Ectodermal cell (in vitro differentiated cells): ENCODE data around the gene SLC6A16.
"Not testable (repeated sequence)": the region's sequence is repeated elsewhere in the genome, so short reads cannot be mapped to it uniquely, and the experiment has no call there.

Experiments used
- H3K27ac ChIP-seq: 2 replicates; pipeline ENCODE4 v1.7.0; 2013; ENCODE audit warnings: mild to moderate bottlenecking, low read depth, low read length; ENCODE audit not compliant: insufficient read depth, poor library complexity, severe bottlenecking
- H3K27me3 ChIP-seq: 2 replicates; pipeline ENCODE4 v1.7.0; 2013; ENCODE audit warnings: mild to moderate bottlenecking, low read length; ENCODE audit not compliant: insufficient read depth, control insufficient read depth, poor library complexity, severe bottlenecking
- H3K36me3 ChIP-seq: one replicate; pipeline ENCODE4 v1.7.0; 2013; ENCODE audit warnings: low read length; ENCODE audit not compliant: control insufficient read depth, insufficient read depth
- H3K4me1 ChIP-seq: one replicate; pipeline ENCODE4 v1.7.0; 2013; ENCODE audit warnings: low read length; ENCODE audit not compliant: control insufficient read depth, insufficient read depth
- H3K4me3 ChIP-seq: 2 replicates; pipeline ENCODE4 v1.7.0; 2013; ENCODE audit warnings: low read depth, low read length, control low read depth; ENCODE audit not compliant: insufficient read depth
- H3K9me3 ChIP-seq: 2 replicates; pipeline ENCODE4 v1.7.0; 2013; ENCODE audit warnings: mild to moderate bottlenecking, low read length, moderate library complexity; ENCODE audit not compliant: control insufficient read depth
- WGBS, 2 experiments: methylation state at CpG; one replicate each; pipeline ENCODE4 v1.1.7; 2013; ENCODE audit warnings: missing lambda C conversion rate in 2 of 2; 5-methylcytosine and 5-hydroxymethylcytosine counted together

SLC6A16 gene

GRCh38 chr19:49272204-49272603, 52.8 kb downstream of the SLC6A16 start:
- WGBS, 2 experiments = 94 to 100% methylated on average over 4 of the region's 4 CpGs
- Histone ChIP-seq H3K4me3 (no peak overlapping the region), H3K36me3 (no peaks in the 10 kb centered on the region), H3K27me3 (no peaks in the 10 kb centered on the region), H3K4me1 (no peaks in the 10 kb centered on the region), H3K9me3 (no peaks in the 10 kb centered on the region), H3K27ac (no peak overlapping the region)

- H3K27me3 ChIP-seq = no peaks in the 10 kb centered on the region
- H3K4me1 ChIP-seq = no peaks in the 10 kb centered on the region
- H3K4me3 ChIP-seq = no peak overlapping the region
- H3K27ac ChIP-seq = no peak overlapping the region
- WGBS, 2 experiments = 82 to 85% methylated on average over 3 to 4 of the region's 4 CpGs
- no peaks in the 10 kb centered on the region for H3K9me3 ChIP-seq
- no peaks in the 10 kb centered on the region for H3K36me3 ChIP-seq
These were observed 53.8 kb downstream of the SLC6A16 start for GRCh38 chr19:49271080-49271753.

- not testable (repeated sequence) for H3K27ac ChIP-seq, H3K4me1 ChIP-seq, H3K9me3 ChIP-seq, H3K4me3 ChIP-seq, H3K27me3 ChIP-seq, H3K36me3 ChIP-seq
- WGBS, 2 experiments = 44 to 45% methylated on average over 12 of the region's 12 CpGs
These were observed 58.6 kb downstream of the SLC6A16 start for GRCh38 chr19:49266409-49266808.

- WGBS, 2 experiments = 90% methylated on average over 10 of the region's 10 CpGs
- no peak overlapping the region for H3K4me3 ChIP-seq
- H3K4me1 ChIP-seq = no peaks in the 10 kb centered on the region
- H3K9me3 ChIP-seq = no peaks in the 10 kb centered on the region
- H3K27ac ChIP-seq = no peak overlapping the region
- no peaks in the 10 kb centered on the region for H3K27me3 ChIP-seq
- H3K36me3 ChIP-seq = no peaks in the 10 kb centered on the region
These were observed 60.7 kb downstream of the SLC6A16 start for GRCh38 chr19:49264258-49264657.

GRCh38 chr19:49261602-49262001, 63.4 kb downstream of the SLC6A16 start:
- Histone ChIP-seq H3K9me3 (peaks cover 2% of the 10 kb centered on the region), H3K4me3 (no peak overlapping the region), H3K36me3 (no peaks in the 10 kb centered on the region), H3K27me3 (no peaks in the 10 kb centered on the region), H3K4me1 (no peaks in the 10 kb centered on the region), H3K27ac (no peak overlapping the region)

- WGBS, 2 experiments = 92% methylated on average over 3 of the region's 3 CpGs
- Histone ChIP-seq H3K36me3 (no peaks in the 10 kb centered on the region), H3K27me3 (no peaks in the 10 kb centered on the region), H3K4me1 (no peaks in the 10 kb centered on the region), H3K4me3 (no peak overlapping the region), H3K9me3 (peaks cover 2% of the 10 kb centered on the region), H3K27ac (no peak overlapping the region)
These were observed 68.3 kb downstream of the SLC6A16 start for GRCh38 chr19:49256691-49257090.

- H3K36me3 ChIP-seq = no peaks in the 10 kb centered on the region
- no peaks in the 10 kb centered on the region for H3K4me1 ChIP-seq
- no peak overlapping the region for H3K27ac ChIP-seq
- H3K27me3 ChIP-seq = no peaks in the 10 kb centered on the region
- H3K4me3 ChIP-seq = no peak overlapping the region
- whole genome bisulfite sequencing, 2 experiments = 87 to 89% methylated on average over 10 of the region's 10 CpGs
- H3K9me3 ChIP-seq = peaks cover 2% of the 10 kb centered on the region
These were observed 69.3 kb downstream of the SLC6A16 start for GRCh38 chr19:49255674-49256073.

- H3K4me1 ChIP-seq = no peaks in the 10 kb centered on the region
- no peaks in the 10 kb centered on the region for H3K36me3 ChIP-seq
- 76 to 79% methylated on average over 2 of the region's 2 CpGs for WGBS, 2 experiments
- H3K27ac ChIP-seq = no peak overlapping the region
- H3K9me3 ChIP-seq = no peaks in the 10 kb centered on the region
- no peaks in the 10 kb centered on the region for H3K27me3 ChIP-seq
- no peak overlapping the region for H3K4me3 ChIP-seq
These were observed 75.1 kb downstream of the SLC6A16 start for GRCh38 chr19:49249933-49250332.

- no peak overlapping the region for H3K27ac ChIP-seq
- H3K4me3 ChIP-seq = no peak overlapping the region
- no peaks in the 10 kb centered on the region for H3K27me3 ChIP-seq
- WGBS, 2 experiments = 78% methylated on average over 1 of the region's 2 CpGs; no CpG with 5 or more reads in 1 of the 2 experiments
- no peaks in the 10 kb centered on the region for H3K4me1 ChIP-seq
- no peaks in the 10 kb centered on the region for H3K9me3 ChIP-seq
- H3K36me3 ChIP-seq = no peaks in the 10 kb centered on the region
These were observed 77.3 kb downstream of the SLC6A16 start for GRCh38 chr19:49247676-49248075.

GRCh38 chr19:49244256-49244655, 80.7 kb downstream of the SLC6A16 start:
- no peaks in the 10 kb centered on the region for H3K4me1 ChIP-seq
- WGBS, 2 experiments = 94% methylated on average over 9 of the region's 9 CpGs

GRCh38 chr19:49243726-49244125, 81.3 kb downstream of the SLC6A16 start:
- Histone ChIP-seq H3K27me3 (no peaks in the 10 kb centered on the region), H3K36me3 (no peaks in the 10 kb centered on the region), H3K27ac (no peak overlapping the region), H3K4me1 (no peaks in the 10 kb centered on the region), H3K4me3 (no peak overlapping the region), H3K9me3 (no peaks in the 10 kb centered on the region)
- WGBS, 2 experiments = 85 to 93% methylated on average over 10 to 11 of the region's 11 CpGs

More at GRCh38 chr19:49244256-49244655, 80.7 kb downstream of the SLC6A16 start:
- H3K9me3 ChIP-seq = no peaks in the 10 kb centered on the region
- no peaks in the 10 kb centered on the region for H3K27me3 ChIP-seq
- no peaks in the 10 kb centered on the region for H3K36me3 ChIP-seq
- H3K27ac ChIP-seq = no peak overlapping the region
- no peak overlapping the region for H3K4me3 ChIP-seq
